HG03045 (cell line): Measurements from ENCODE around the gene NTRK3.

Experiments used
- ATAC-seq: cut with Tn5 transposase; IDR thresholded peaks from one replicate; pipeline ENCODE4 v1.9.1; 2021; ENCODE audit warnings: mild to moderate bottlenecking, moderate library complexity; ENCODE audit not compliant: unreplicated experiment

The NTRK3 gene

DNA sequence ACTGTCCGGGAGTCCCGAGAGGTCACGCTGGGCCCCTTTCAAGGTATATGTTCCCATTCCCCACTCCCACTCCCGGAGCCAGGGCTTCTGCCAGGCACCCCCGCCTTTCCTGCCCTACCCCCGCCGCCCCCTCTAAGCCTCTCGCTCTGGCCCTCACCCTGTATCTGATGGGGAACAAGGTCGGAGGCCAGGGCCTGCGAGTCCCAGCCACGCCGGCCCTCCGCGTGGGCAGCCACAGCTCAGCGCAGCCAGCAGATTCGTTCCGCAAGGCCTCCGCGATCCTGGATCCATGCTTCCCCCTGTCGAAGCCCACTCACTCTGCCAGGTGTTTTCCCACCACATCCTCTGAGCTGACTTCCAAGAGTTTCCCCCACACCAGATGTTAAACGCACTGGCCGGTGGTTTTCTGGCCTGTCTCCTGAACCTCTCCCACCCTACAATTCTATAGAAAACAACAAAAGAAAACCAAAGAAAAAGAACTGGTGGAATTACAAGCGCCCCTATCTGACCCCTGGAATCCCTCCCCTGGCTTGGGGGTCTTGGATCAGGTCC, 303.7 kb downstream of the NTRK3 start:
- no peak for ATAC-seq

DNA sequence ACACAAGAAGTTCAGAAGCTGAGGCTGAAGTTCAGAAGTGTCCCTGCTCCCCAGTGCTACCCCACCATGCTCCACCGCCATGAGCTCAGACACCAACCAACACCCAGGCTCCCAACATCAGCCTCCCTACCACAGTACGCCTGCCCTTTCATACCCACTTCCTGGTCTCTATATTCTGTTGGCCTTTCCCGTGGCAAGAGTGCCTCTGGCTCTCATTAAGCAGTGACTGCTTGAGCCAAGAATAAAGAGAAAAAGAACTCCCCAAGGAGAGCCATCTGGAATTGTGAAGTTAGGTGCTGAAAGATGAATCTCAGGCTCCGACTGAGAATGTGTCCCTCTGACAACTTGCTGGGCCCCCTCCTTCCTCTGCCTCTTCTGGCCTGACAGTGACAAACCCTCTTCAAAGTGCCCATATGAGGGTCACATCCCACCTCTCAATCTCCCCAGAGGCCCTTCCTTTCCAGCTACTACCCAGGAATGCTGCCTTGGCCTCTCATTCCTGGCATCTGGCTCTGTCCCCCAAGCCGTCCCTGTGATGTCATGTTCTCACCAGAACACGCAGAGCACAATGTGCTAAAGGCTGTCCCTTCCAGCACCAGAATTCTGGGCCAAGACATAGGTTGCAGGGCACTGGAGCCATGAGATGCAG, 306.8 kb downstream of the NTRK3 start:
- no peak for ATAC-seq

DNA sequence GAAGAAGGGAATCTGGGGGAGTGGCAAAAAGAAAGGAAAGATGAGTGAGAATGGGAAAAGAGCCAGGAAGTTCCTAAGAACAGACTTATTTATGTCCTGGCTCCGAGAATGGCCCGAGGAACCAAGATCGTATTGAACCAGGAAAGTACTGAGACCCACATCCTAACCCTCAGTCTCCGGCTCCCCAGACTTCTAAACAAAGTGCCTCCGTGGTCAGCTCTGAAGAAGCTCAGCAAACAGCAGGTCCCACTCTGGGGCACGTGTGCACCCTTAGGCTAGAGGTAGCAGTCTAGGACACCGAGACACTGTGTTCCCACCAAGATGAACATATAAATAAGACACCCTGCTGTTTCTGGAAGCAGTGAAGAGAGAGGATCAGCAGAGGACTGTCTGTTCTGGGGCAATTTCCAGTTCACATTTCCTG, 307.4 kb downstream of the NTRK3 start:
- no peak for ATAC-seq

DNA sequence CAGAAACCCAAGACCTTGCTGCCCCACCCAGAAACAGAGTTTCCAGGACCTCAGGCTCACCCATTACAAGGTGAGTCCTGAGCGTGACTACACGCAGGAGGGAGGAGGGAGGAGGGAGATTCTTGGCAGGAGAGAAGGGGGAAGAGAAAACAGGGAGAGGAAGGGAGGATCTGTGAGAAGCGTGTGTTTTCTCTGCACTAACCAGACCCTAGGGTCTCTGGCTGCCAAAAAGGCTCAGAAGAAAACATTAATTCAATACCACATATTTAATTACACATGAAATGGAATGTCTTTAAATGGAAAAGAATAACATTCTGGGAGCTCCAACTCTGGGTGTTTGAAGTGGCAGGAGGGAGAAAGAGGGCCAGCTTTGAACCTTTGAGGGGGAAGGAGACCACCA, 309.0 kb downstream of the NTRK3 start:
- ATAC-seq = no peak

DNA sequence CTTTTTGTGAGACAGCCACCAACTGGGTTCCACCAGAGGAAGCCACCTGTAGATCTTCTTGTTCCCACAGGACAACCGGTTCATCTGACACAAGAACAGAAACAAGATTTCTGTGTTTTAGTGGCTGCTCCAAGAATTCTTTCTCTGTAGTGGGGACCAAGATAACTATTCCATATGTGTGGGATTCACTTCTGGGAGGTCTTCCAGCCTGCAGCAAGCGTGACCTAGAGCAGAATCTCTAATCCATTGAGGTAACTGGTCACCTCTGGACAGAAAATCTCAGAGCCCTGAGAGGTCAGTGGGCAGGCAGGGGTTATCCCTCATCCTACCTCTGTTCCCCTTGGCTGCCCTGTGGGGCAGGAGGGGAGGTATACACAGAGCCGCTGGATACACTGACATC, 311.3 kb downstream of the NTRK3 start:
- ATAC-seq = no peak

DNA sequence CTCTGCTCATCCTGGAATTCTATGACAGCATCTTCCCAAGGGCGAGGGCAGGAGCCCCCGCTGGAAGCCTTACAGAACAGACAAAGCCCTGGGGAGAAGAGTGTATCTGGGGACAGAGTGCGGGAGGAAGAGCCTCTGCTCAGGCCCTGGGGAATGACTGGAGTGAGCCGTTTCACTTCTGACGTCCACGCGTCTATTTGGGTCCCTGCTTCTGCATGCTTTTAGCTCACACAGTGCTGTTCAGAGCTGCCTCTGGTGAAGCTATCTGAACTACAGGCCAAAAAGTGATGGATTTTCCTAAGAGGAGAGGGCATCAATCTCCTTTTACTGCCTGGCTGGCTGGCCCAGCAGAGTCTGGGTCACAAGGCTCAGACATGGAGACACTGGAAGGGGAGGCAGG, 311.8 kb downstream of the NTRK3 start:
- ATAC-seq = no peak

DNA sequence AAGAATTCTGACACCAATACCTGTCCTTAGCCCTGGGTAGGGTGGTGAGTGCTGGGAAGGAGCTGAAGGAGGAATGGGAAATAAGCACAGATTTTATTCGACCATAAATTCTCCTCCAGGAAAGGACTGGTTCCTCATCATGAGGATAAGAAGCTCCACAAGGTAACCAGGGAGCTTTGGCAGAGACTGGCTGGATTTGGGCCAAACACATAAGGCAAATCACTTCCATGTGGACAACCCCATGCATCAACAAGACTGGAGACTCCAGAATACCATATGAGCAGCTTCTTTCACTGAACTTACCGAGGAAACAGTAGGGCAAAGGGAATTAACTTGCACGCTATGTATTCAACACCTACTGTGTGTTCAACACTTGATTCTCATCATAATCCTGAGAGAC, 312.5 kb downstream of the NTRK3 start:
- no peak for ATAC-seq

DNA sequence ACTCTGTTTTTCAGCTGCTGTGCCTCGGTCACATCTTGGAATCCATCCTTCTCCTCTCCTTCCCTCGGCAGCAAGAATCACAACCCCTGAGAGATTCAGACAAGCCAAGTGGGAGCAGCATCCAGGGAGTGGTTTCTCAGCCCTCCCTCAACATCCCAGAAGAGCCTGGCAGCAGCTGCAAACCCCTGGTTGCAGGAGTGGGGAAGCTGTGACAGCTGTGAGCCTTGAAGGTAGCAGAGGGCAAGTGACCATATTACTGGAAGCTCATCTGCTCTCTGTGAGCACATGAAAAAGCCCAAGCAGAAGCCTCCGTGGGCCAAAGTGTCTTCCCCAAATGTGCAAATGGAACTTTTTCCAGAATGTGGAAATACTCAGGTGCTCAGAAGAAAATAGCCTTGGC, 312.9 kb downstream of the NTRK3 start:
- ATAC-seq = no peak

DNA sequence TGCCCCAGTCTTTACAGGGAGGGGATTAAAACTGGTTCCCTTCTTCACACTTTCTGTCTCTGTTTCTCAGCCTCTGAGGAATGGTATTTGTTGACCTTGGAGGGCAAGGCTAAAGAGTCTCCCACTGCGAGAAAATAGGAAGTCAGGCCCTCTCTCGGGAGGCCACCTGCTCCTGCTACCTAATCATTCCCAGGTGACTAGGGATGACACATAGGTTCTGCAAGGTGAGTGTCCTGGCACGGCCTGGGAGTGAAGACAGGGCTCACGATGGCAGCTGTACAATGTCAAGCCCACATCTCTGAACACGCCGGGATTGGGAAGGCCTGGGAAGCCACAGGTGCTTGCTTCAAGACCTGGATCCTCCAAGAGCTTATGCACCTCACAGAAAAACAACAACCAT, 314.2 kb downstream of the NTRK3 start:
- no peak for ATAC-seq

DNA sequence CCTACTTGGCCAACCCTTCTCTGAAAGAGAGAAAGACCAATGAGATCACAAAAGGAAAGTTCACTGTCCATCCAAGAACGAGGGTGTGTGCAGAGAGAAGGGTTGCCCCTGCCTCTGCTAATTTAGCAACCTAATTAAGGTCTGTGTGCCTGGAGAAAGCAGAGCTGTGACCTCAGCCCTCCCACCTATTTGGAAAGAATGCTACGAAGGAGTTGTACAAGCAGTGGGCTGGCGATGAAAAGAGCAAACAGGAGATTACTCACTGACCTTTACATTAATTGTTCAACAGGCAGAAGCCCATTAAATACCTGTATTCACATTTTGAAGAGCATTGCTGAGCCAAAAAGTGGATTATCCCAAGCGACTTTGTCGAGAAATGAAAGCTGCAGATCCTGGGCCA, 314.9 kb downstream of the NTRK3 start:
- ATAC-seq = no peak

DNA sequence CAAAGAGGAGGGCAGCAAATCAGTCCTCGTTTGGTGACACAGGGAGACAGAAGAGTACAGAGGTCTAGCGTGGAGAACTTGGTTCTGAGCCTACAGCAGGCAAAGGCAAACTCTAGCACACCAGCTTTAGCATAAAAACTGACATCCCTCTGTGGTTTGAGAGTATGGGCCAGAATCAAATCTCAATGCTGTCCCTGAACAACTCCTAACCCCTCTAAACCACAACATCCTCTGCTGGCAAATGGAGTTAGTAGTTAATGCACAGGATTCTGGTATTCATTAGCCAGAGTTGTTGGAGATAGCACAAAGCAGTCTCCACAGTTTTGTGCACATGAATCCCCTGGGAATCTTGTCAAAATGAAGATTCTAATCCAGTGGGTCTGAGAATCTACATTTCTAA, 315.8 kb downstream of the NTRK3 start:
- ATAC-seq = no peak

DNA sequence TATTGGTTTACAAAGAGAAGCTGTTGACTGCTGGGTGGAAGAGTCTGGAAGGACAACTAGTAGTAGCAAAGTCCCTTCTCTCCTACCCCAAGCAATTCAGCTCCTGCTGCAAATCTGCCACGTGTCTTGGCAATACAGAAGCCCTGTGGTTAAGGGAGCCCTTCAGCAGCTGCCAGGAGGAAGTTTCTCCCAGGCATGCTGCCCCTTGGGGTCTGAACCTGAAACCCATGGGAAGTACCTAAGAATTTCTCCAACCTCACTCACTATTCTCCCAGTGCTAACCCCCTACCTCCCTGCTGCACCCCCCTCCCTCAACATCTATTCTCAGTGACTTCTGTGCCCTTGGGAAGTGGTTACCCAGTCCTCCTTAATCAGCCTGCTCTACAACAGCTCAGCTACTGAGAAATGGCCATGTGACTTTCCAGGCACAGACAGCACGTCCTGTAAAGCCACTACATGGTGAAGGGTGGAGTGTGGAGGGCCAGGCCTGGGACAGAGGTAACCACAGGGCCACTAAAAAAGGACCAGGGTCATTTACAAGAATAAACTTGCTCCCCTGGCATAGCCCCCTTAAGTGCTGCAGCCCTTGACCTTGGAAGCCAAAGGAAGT, 316.6 kb downstream of the NTRK3 start:
- no peak for ATAC-seq

DNA sequence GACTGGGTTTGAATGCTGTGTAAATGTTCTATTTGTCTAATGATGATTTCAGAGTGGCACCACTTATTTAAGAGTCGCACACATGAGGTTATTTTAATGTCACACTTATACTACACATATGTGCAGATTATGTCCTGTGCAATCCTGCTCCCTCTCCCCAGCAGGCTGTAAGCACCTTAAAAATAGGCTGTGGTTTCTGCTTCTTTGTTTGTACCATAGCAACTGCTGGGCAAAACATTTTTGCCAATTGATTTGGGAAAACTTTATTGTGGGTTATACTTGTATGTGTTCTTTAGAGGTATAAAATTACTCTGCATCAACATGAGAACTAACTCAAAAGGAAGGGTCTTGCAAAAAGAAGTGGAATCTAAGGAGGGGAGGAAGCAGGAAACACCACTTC, 318.5 kb downstream of the NTRK3 start:
- ATAC-seq = no peak

DNA sequence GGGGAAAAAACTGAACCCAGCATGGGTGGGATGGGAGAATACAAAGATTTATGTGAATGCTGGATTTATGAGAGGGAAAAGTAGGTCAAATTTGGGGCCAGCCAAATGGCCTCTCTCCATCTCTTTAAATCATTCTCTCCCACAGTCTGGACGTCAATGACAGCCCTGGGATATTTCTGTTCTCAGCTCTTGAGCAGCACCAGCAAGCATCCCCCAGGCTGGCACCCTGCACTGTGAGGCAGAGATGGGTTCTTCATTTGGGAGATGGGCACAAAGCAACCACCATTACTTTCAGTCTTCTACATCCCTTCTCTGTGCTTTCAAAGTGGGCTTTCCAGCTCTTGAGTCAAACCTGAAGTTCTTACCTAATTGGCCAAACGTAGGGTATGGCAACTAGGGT, 321.0 kb downstream of the NTRK3 start:
- no peak for ATAC-seq

DNA sequence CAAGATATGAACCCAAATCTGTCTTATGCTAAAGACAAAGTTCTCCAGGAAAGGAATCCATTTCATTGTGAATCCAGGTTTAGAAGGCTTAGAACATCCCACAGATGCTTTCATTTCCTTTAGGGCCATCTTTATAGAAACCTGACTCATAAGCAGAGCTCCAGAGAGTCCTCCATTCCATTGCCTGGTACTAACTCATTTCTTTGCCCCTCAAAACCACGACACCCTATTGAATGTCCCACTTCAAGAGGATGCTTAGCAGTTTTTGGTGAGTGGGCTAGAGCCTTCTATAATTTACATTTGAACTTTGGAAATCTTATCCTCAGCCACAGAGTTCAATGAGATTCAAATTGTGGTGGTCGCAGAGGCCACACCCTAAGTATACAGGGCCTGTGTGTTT, 325.0 kb downstream of the NTRK3 start:
- ATAC-seq = no peak

DNA sequence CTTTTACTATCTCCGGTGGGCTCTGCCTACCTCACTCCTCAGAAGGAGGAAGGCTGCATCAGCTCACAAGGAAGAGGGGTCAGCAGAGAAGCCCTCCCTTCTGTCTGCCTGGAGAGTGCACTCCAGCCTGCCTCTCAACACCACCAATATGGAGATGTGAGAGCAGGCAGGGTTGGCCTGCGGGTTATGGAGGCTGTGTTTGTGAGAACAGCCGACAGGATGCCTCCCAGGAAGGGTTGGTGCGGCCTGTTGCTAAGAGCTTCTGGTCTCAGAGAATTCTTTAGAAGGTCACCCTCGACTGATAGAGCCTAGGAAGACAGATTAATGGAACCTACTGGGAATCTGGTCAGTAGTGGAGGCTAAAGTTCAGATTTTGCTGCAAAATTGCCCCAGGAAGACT, 326.1 kb downstream of the NTRK3 start:
- ATAC-seq = no peak

DNA sequence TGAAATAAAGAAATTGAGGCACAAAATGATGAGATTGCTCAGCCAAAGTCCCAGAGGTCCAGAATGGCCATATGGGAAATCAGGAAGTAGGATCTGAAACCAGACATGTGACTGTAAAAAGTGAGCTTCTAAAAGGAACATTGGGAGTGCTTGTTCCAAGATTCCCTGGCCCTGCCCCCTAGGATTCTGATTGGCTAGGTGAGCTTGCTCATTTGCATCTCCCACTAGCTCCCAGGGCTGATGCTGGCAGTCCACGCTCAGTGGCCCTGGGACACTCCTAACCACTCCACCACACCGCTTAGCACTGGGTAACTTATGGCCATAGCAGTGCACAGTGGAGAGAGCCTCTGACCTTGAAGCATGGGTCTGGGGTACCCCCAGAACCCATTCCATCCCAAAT, 326.7 kb downstream of the NTRK3 start:
- no peak for ATAC-seq

DNA sequence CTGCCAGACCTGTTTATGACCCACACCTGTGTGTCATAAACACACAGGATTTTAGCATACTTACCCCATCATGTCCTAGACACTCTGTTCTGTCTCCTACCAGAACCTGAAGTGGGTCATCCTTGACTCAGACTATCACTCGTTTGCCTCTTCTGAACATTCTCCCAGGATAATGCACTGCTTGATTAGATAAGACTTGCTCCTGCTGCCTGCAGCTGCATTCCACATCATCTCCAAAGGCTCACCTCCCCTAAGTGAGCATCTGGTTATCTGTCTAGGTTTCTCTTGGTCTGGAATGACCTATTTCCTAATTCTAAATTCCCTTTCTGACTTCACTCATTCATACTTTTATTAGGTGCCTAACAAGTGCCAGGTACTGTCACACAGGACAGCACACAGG, 332.1 kb downstream of the NTRK3 start:
- no peak for ATAC-seq

DNA sequence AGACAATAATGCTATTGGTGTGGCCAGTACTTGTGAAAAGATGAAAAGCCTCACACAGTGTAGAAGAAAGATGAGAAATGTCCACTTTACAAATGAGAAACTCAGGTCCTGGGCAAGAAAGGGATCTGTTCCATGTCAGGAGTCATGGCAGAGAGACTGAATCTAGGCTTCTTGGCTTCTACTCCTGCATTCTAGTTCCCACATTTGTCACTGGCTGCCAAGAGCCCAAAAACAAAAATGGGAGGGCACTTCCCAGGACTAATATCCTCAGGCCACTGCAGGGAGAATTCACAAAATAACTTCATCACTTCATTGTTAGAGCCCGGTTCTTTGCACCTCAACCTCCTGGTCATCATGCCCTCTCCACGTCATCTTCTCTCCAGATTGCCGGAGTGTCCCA, 337.5 kb downstream of the NTRK3 start:
- no peak for ATAC-seq

DNA sequence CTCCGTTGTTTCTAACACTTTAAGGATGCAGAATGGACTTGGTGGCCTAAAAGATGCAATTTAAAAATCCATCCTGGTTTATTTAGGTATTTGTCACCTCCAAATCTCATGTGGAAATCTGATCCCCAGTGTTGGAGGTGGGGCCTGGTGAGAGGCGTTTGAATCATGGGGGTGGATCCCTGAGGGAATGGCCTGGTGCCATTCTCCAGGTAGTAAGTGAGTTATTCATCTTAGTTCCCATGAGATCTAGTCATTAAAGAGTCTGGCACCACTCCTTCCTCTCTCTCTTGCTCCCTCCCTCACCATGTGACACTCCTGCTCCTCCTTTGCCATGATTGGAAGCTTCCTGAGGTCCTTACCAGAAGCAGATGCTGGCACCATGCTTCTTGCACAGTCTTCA, 339.1 kb downstream of the NTRK3 start:
- no peak for ATAC-seq

DNA sequence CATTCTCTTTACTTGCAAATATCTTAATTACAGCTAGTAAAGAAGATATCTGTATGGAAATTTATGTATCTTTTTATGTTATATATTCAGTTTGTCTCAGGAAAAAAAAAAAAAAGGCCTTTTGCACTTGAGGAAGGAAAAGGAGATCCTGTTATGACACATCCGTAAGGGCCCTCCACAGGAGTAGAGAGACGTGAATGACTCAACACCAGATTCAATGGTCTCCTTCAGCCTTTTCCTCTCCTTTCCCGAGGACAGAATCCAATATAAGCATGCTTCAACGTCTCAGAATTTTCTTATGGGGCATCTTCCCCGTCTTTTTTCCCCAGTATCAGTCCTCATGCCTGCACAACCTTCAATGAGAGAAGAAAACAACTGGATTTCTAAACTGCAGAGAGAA, 340.3 kb downstream of the NTRK3 start:
- no peak for ATAC-seq

DNA sequence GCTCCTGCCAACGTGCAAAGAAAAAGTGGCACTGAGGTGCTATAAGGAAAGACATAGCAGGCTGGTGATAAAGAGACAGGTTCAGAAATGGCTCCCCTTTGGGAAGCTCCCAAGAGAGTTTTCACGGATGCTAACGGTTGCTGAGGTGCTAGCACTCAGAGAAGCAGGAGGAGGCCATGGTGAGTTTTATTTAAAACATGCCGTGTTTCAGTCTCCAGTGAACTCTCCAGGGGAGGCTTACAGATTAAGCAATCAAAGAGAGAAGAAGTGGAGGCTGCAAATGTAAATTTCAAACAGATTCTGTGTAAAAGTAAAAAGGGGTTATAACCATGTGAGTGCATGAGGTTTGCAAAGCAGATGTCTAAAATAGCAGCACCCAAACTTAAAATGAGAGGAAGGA, 346.2 kb downstream of the NTRK3 start:
- ATAC-seq = no peak
